ENCODE measurements around the gene HES3. TPM values are rescaled to one million over a fixed set of nuclear protein-coding genes. Genes with fewer than 3 reads are reported as not detected.

The HES3 gene
- polyA plus RNA-seq, 1 of the 3 experiments (the other 2 are of a cell fraction): not detected

DNA sequence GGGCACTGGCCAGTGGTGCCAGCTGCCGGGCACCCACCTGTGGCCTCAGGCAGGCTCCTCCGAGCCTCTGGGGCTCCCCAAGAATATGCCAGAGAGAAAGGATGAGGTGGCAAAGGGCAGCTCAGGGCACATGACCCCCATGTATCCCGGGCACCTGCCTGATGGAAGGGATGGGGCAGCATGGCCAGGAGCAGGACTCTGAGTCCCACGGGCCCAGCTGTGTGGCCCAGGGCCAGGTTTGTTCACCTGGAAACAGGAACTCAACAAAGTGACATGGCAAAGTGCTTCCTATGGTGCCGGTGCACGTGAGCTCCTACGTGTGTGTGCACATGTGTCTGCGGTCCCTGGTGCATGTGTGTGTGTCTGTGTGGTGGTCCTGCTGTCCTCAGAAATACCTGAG lies 26.4 kb downstream of the HES3 start:
- Histone ChIP-seq H3K4me1 (ENCODE audit: control insufficient read depth in 1 of 2, insufficient read depth in 2 of 2, low read depth in 1 of 2, low read length in 1 of 2) (peaks cover 7 to 50% of the 10 kb centered on the region in 2 experiments; a peak in 2 of 4 replicates), H4K20me1 (ENCODE audit: insufficient read depth) (peaks cover 10% of the 10 kb centered on the region; the same call in 1 of the 2 replicates), H3K36me3 (replicated peaks in 1 of 2; ENCODE audit: control insufficient read depth in 1 of 2, insufficient read depth in 2 of 2, low read length in 1 of 2) (no peaks in the 10 kb centered on the region), H3K9me3 (no peaks in the 10 kb centered on the region), H3K27ac (ENCODE audit: low read depth in 2 of 2, low read length in 1 of 2) (peak overlapping the region in 1 of 2 experiments; percentile 78; a peak in 1 of 4 replicates), H2AFZ (ENCODE audit: low read depth) (no peak overlapping the region), H3K4me3 (ENCODE audit: low read depth in 2 of 2, low read length in 1 of 2) (no peak overlapping the region), H3K4me2 (no peak overlapping the region), H3K27me3 (ENCODE audit: insufficient read depth) (no peaks in the 10 kb centered on the region), H3K9me2 (no peaks in the 10 kb centered on the region), H3K79me2 (ENCODE audit: insufficient read depth) (no peaks in the 10 kb centered on the region), H3K9ac (no peak overlapping the region), H3F3A (replicated peaks; ENCODE audit: insufficient read depth) (no peaks in the 10 kb centered on the region)
- TF ChIP-seq TEAD4 (IDR thresholded peaks at IDR 0.05; ENCODE audit: borderline replicate concordance, insufficient read depth) (no peak), RCOR1 (IDR thresholded peaks at IDR 0.05; ENCODE audit: low read length) (no peak), GABPA (IDR thresholded peaks at IDR 0.05; ENCODE audit: low read depth) (no peak), FOSL2 (IDR thresholded peaks at IDR 0.05; ENCODE audit: borderline replicate concordance, low read depth) (no peak), NFIC (IDR thresholded peaks at IDR 0.05; ENCODE audit: borderline replicate concordance) (no peak), SMC3 (IDR thresholded peaks at IDR 0.05; ENCODE audit: low read depth, low read length) (no peak)
- POLR2A ChIA-PET: interaction anchor here (0.5 to 1.2 kb wide), 2 partner anchors 10 to 75 kb away, joined by 3 read pairs; partner anchors contain the start of gene GPR153
- DNase-seq: no peak
- 83% methylated on average over 6 of the region's 8 CpGs for WGBS (ENCODE audit: low lambda C conversion rate)
- CTCF ChIA-PET: interaction anchor here (1.4 to 2.5 kb wide), 2 partner anchors 24 to 144 kb away, joined by 4 to 7 read pairs; no protein-coding TSS in a partner anchor

- WGBS (ENCODE audit: low lambda C conversion rate): 81% methylated on average over 4 of the region's 4 CpGs
- H3K27ac ChIP-seq (ENCODE audit: low read depth in 2 of 2, low read length in 1 of 2): peak overlapping the region in 1 of 2 experiments; percentile 78; a peak in 2 of 4 replicates
- ChIA-PET POLR2A (interaction anchor here (1.2 kb wide), 1 partner anchor 10 kb away, joined by 3 read pairs; the partner anchor contains the start of gene GPR153), CTCF (interaction anchor here (0.7 to 2.5 kb wide), 4 partner anchors 11 to 167 kb away, joined by 3 to 7 read pairs (median 5); no protein-coding TSS in a partner anchor)
- DNase-seq: no peak
- no peak overlapping the region for H3K4me3 ChIP-seq (ENCODE audit: low read depth in 2 of 2, low read length in 1 of 2)
- no peaks in the 10 kb centered on the region for H3K9me3 ChIP-seq
- no peak overlapping the region for H2AFZ ChIP-seq (ENCODE audit: low read depth)
- TF ChIP-seq RAD21 (IDR thresholded peaks at IDR 0.05; ENCODE audit: low read length) (no peak), RFX5 (IDR thresholded peaks at IDR 0.05; ENCODE audit: low read length) (no peak), MEF2A (IDR thresholded peaks at IDR 0.05; ENCODE audit: borderline replicate concordance, low read depth) (no peak), MAX (IDR thresholded peaks at IDR 0.05; ENCODE audit: low read depth) (no peak), RXRA (IDR thresholded peaks at IDR 0.05; ENCODE audit: borderline replicate concordance, low read depth) (no peak), JUND (IDR thresholded peaks at IDR 0.05) (no peak), CHD2 (IDR thresholded peaks at IDR 0.05; ENCODE audit: low read length, partially characterized antibody) (no peak), GABPA (IDR thresholded peaks at IDR 0.05; ENCODE audit: low read depth) (no peak)
- TF ChIP-seq, protein P1, sequence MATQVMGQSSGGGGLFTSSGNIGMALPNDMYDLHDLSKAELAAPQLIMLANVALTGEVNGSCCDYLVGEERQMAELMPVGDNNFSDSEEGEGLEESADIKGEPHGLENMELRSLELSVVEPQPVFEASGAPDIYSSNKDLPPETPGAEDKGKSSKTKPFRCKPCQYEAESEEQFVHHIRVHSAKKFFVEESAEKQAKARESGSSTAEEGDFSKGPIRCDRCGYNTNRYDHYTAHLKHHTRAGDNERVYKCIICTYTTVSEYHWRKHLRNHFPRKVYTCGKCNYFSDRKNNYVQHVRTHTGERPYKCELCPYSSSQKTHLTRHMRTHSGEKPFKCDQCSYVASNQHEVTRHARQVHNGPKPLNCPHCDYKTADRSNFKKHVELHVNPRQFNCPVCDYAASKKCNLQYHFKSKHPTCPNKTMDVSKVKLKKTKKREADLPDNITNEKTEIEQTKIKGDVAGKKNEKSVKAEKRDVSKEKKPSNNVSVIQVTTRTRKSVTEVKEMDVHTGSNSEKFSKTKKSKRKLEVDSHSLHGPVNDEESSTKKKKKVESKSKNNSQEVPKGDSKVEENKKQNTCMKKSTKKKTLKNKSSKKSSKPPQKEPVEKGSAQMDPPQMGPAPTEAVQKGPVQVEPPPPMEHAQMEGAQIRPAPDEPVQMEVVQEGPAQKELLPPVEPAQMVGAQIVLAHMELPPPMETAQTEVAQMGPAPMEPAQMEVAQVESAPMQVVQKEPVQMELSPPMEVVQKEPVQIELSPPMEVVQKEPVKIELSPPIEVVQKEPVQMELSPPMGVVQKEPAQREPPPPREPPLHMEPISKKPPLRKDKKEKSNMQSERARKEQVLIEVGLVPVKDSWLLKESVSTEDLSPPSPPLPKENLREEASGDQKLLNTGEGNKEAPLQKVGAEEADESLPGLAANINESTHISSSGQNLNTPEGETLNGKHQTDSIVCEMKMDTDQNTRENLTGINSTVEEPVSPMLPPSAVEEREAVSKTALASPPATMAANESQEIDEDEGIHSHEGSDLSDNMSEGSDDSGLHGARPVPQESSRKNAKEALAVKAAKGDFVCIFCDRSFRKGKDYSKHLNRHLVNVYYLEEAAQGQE (IDR thresholded peaks at IDR 0.05; ENCODE audit: low read depth, low read length): no peak
- H3K9me2 ChIP-seq: no peaks in the 10 kb centered on the region
- H3F3A ChIP-seq (replicated peaks; ENCODE audit: insufficient read depth): no peaks in the 10 kb centered on the region
- H3K27me3 ChIP-seq (ENCODE audit: insufficient read depth): no peaks in the 10 kb centered on the region
- H3K4me2 ChIP-seq: no peak overlapping the region
- H3K36me3 ChIP-seq (replicated peaks in 1 of 2; ENCODE audit: control insufficient read depth in 1 of 2, insufficient read depth in 2 of 2, low read length in 1 of 2): no peaks in the 10 kb centered on the region
- peaks cover 7 to 50% of the 10 kb centered on the region in 2 experiments; a peak in 2 of 4 replicates for H3K4me1 ChIP-seq (ENCODE audit: control insufficient read depth in 1 of 2, insufficient read depth in 2 of 2, low read depth in 1 of 2, low read length in 1 of 2)
- peaks cover 10% of the 10 kb centered on the region; the same call in 1 of the 2 replicates for H4K20me1 ChIP-seq (ENCODE audit: insufficient read depth)
- no peak overlapping the region for H3K9ac ChIP-seq
- no peaks in the 10 kb centered on the region for H3K79me2 ChIP-seq (ENCODE audit: insufficient read depth)
These were observed 27.0 kb downstream of the HES3 start for GRCh38 chr1:6271006-6271405.
